Endothelial cell of umbilical vein (primary cell): ENCODE data around the gene GNB5. TPM values are rescaled to one million over a fixed set of nuclear protein-coding genes. Genes with fewer than 3 reads are reported as not detected.
A peak's percentile ranks its signal among the peaks of the same experiment; 100 is the strongest.

Source experiments
- BruUV-seq: library from RNA; stranded (reverse); fragments of 400-500 nt; replicated peaks from 2 replicates; lab custom pipeline; 2021; lab: Mats Ljungman, UMichigan
- CTCF ChIA-PET: fragments of 300-600, 350-600 bp; sonication (Branson Sonifier 250); formaldehyde crosslinking; loops from one replicate; lab custom pipeline; 2021; ENCODE audit warnings: antibody characterized with exemption, inconsistent platforms; lab: Charles Lee
- POLR2A ChIA-PET: fragments of 300-600, 350-600 bp; sonication (Branson Sonifier 250); formaldehyde crosslinking; loops from one replicate; lab custom pipeline; 2021; ENCODE audit warnings: antibody characterized with exemption, inconsistent platforms; lab: Charles Lee
- DNase-seq: peaks from one replicate; pipeline ENCODE4 v3.0.0-alpha.2; 2011; ENCODE audit warnings: low read depth, low spot score
- FAIRE-seq: peaks from 2 replicates; lab custom pipeline; 2011; peaks lifted over from hg19 to GRCh38; lab: Jason Lieb, UNC
- H2AFZ ChIP-seq: 2 replicates; pipeline ENCODE4 v1.6.0; 2012; ENCODE audit warnings: low read depth, low read length, control low read depth, inconsistent platforms
- H3K27ac ChIP-seq: 2 replicates; pipeline ENCODE4 v1.5.1; 2011; ENCODE audit warnings: low read depth, mild to moderate bottlenecking, control low read depth, low read length, moderate library complexity; ENCODE audit not compliant: insufficient read depth
- H3K27me3 ChIP-seq, 2 experiments: 2 replicates each; pipeline versions ENCODE4 v1.6.0 to v1.6.1; 2011; ENCODE audit warnings: low read length in 2 of 2, mixed read lengths in 1 of 2; ENCODE audit not compliant: control insufficient read depth in 2 of 2, insufficient read depth in 2 of 2
- H3K36me3 ChIP-seq, 2 experiments: 2 replicates in 1 of 2; 3 replicates in 1 of 2; pipeline ENCODE4 v1.5.1; 2011; ENCODE audit warnings: low read length in 2 of 2, mild to moderate bottlenecking in 1 of 2, moderate library complexity in 1 of 2; ENCODE audit not compliant: control insufficient read depth in 2 of 2, insufficient read depth in 2 of 2; ENCODE audit errors: extremely low read depth in 1 of 2
- H3K4me1 ChIP-seq: 3 replicates; pipeline ENCODE4 v1.5.1; 2011; ENCODE audit warnings: mild to moderate bottlenecking, low read length; ENCODE audit not compliant: control insufficient read depth, insufficient read depth; ENCODE audit errors: extremely low read depth
- H3K4me2 ChIP-seq: 2 replicates; pipeline ENCODE4 v1.6.1; 2011; ENCODE audit warnings: low read length, control low read depth, mixed read lengths; ENCODE audit not compliant: insufficient read depth
- H3K4me3 ChIP-seq, 3 experiments: fragments of 200-600 bp in 1 of 3; sonication (generic), shearing (Covaris generic) in 1 of 3; replicated peaks in 1 of 3; 2 replicates each; pipeline ENCODE4 v1.5.1; 2011 to 2016; ENCODE audit warnings: control low read depth in 3 of 3, low read length in 3 of 3, mild to moderate bottlenecking in 2 of 3, inconsistent platforms in 1 of 3, low read depth in 1 of 3, moderate library complexity in 1 of 3; ENCODE audit not compliant: insufficient read depth in 1 of 3
- H3K79me2 ChIP-seq: 2 replicates; pipeline ENCODE4 v1.6.0; 2012; ENCODE audit warnings: low read length, inconsistent platforms; ENCODE audit not compliant: control insufficient read depth, insufficient read depth
- H3K9ac ChIP-seq: replicated peaks from 2 replicates; pipeline ENCODE3; 2011; ENCODE audit warnings: low read length, control low read depth; ENCODE audit not compliant: insufficient read depth; ENCODE audit errors: extremely low read depth
- H3K9me1 ChIP-seq: replicated peaks from 3 replicates; pipeline ENCODE4 v1.6.0; 2011; ENCODE audit warnings: mild to moderate bottlenecking, low read length; ENCODE audit not compliant: control insufficient read depth, insufficient read depth; ENCODE audit errors: extremely low read depth
- H3K9me3 ChIP-seq: replicated peaks from 2 replicates; pipeline ENCODE4 v1.5.1; 2012; ENCODE audit warnings: low read length, inconsistent platforms; ENCODE audit not compliant: control insufficient read depth, insufficient read depth
- H4K20me1 ChIP-seq: replicated peaks from 2 replicates; pipeline ENCODE3; 2011; ENCODE audit warnings: mild to moderate bottlenecking, low read length; ENCODE audit not compliant: control insufficient read depth, insufficient read depth; ENCODE audit errors: extremely low read depth
- CTCF ChIP-seq, 2 donors: IDR thresholded peaks; 1 replicate in 1 of 2; 2 replicates in 1 of 2; pipeline ENCODE4 v1.5.1; 2011; ENCODE audit warnings: low read length in 2 of 2, mild to moderate bottlenecking in 2 of 2, moderate library complexity in 2 of 2, control low read depth in 1 of 2, inconsistent platforms in 1 of 2, low read depth in 1 of 2; ENCODE audit not compliant: insufficient read depth in 1 of 2; ENCODE audit errors: extremely low read depth in 1 of 2
- EZH2 ChIP-seq: IDR thresholded peaks from 2 replicates; pipeline ENCODE4 v1.6.1; 2012; ENCODE audit warnings: borderline replicate concordance, low read depth, mild to moderate bottlenecking, moderate library complexity, low read length, inconsistent platforms; ENCODE audit not compliant: severe bottlenecking
- FOS ChIP-seq: IDR thresholded peaks from 2 replicates; pipeline ENCODE4 v1.6.1; 2011; ENCODE audit warnings: mild to moderate bottlenecking, low read length, moderate library complexity, borderline replicate concordance; ENCODE audit not compliant: insufficient read depth
- GATA2 ChIP-seq: IDR thresholded peaks from 2 replicates; pipeline ENCODE4 v1.7.0; 2011; ENCODE audit warnings: low read depth, mild to moderate bottlenecking, moderate library complexity, mixed read lengths, low read length; ENCODE audit not compliant: insufficient read length, insufficient read depth
- JUN ChIP-seq: IDR thresholded peaks from 2 replicates; pipeline ENCODE4 v1.6.1; 2011; ENCODE audit warnings: borderline replicate concordance, low read depth; ENCODE audit not compliant: insufficient read length, insufficient read depth
- MYC ChIP-seq: IDR thresholded peaks from one replicate; pipeline ENCODE4 v1.6.1; 2011; ENCODE audit warnings: mild to moderate bottlenecking, low read depth, low read length
- POLR2A ChIP-seq: IDR thresholded peaks from 2 replicates; pipeline ENCODE4 v1.6.1; 2012; ENCODE audit warnings: low read depth, mild to moderate bottlenecking, control low read depth, low read length
- POLR2AphosphoS5 ChIP-seq: IDR thresholded peaks from 2 replicates; pipeline ENCODE4 v1.6.1; 2012; ENCODE audit warnings: low read depth, mild to moderate bottlenecking, control low read depth, low read length, moderate library complexity; ENCODE audit not compliant: insufficient read depth
- dilution Hi-C: fragments of 300-500 bp; cut with MboI; formaldehyde crosslinking; loops from one replicate; pipeline ENCODE4 v1.15.0; 2019; ENCODE audit warnings: low sequenced_read_pairs; ENCODE audit not compliant: extremely low pct_ligation_motif_present
- intact Hi-C: fragments of 100-400 bp; cut with micrococcal nuclease; formaldehyde crosslinking; loops from one replicate; pipeline ENCODE4 v1.10.0; 2022
- polyA plus RNA-seq, 4 experiments: library from polyadenylated mRNA; depleted of rRNA in 3 of 4; stranded (reverse) in 3 of 4; unstranded in 1 of 4; fragments of >200 nt; gene quantifications; 2 replicates each; pipeline versions ENCODE4 v1.2.1 to v1.2.3, GENCODE V29; 2011 to 2012; ENCODE audit warnings: missing spikeins in 1 of 4
- total RNA-seq: library from RNA; stranded (reverse); gene quantifications from 2 replicates; pipeline ENCODE4 v1.2.3, GENCODE V29; 2021
- TF ChIP-seq, protein P1 (sequence below): IDR thresholded peaks from 2 replicates; pipeline ENCODE4 v1.6.1; 2011; ENCODE audit not compliant: insufficient read depth, insufficient read length

The GNB5 gene
- total and polyA plus RNA-seq, 2 donors (not counting 3 experiments of a cell fraction or from before 2014, with no cell fraction given) = 15.6 to 16.8 TPM

- intact Hi-C loops = loop anchor here (10.0 kb wide), 1 partner anchor 352 kb away; no protein-coding TSS in a partner anchor
- H4K20me1 ChIP-seq = no peaks in the 10 kb centered on the region
- BruUV-seq = no TSS peak
- H3K9me3 ChIP-seq = no peaks in the 10 kb centered on the region
- H3K4me1 ChIP-seq = no peaks in the 10 kb centered on the region
- peak; percentile 28 for DNase-seq
- no peak overlapping the region for H3K4me2 ChIP-seq
- H3K79me2 ChIP-seq = no peaks in the 10 kb centered on the region
- ChIA-PET POLR2A (no interaction called here), CTCF (interaction anchor here (2.1 to 5.0 kb wide), 2 partner anchors 56 to 155 kb away, joined by 5 to 102 read pairs; no protein-coding TSS in a partner anchor)
- H2AFZ ChIP-seq = no peak overlapping the region
- no peaks in the 10 kb centered on the region for H3K9me1 ChIP-seq
- H3K36me3 ChIP-seq = no peaks in the 10 kb centered on the region
- H3K9ac ChIP-seq = no peak overlapping the region
- no peak overlapping the region for H3K4me3 ChIP-seq
- TF ChIP-seq EZH2 (no peak), POLR2AphosphoS5 (no peak), JUN (no peak), POLR2A (no peak), GATA2 (no peak), CTCF (IDR thresholded peaks at IDR 0.05; ENCODE audit: extremely low read depth in 1 of 2, insufficient read depth in 1 of 2, low read depth in 1 of 2, low read length in 2 of 2) (no peak), MYC (no peak), FOS (no peak)
- TF ChIP-seq, protein P1, sequence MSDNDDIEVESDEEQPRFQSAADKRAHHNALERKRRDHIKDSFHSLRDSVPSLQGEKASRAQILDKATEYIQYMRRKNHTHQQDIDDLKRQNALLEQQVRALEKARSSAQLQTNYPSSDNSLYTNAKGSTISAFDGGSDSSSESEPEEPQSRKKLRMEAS = no peak
- no peak for FAIRE-seq
- no peak overlapping the region for H3K27ac ChIP-seq
- dilution Hi-C loops = no loop called here
- no peaks in the 10 kb centered on the region for H3K27me3 ChIP-seq
Measured at GRCh38 chr15:52136442-52136980, 54.7 kb downstream of the GNB5 start.
